ENCODE results near the gene GPRIN3.

GRCh38 chr4:89316931-89317366, 9.3 kb upstream of the GPRIN3 start:
- TF ChIP-seq, protein P1, sequence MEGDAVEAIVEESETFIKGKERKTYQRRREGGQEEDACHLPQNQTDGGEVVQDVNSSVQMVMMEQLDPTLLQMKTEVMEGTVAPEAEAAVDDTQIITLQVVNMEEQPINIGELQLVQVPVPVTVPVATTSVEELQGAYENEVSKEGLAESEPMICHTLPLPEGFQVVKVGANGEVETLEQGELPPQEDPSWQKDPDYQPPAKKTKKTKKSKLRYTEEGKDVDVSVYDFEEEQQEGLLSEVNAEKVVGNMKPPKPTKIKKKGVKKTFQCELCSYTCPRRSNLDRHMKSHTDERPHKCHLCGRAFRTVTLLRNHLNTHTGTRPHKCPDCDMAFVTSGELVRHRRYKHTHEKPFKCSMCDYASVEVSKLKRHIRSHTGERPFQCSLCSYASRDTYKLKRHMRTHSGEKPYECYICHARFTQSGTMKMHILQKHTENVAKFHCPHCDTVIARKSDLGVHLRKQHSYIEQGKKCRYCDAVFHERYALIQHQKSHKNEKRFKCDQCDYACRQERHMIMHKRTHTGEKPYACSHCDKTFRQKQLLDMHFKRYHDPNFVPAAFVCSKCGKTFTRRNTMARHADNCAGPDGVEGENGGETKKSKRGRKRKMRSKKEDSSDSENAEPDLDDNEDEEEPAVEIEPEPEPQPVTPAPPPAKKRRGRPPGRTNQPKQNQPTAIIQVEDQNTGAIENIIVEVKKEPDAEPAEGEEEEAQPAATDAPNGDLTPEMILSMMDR (IDR thresholded peaks at IDR 0.05) = no peak
- TF ChIP-seq POLR2A (IDR thresholded peaks at IDR 0.05) = no peak

All from testis (tissue), 2 donors.